WI38 (cell line): ENCODE results near the gene SDF4.

ENCODE experiments used
- H3K4me3 ChIP-seq: 2 replicates; pipeline ENCODE4 v1.5.1; 2011; ENCODE audit warnings: low read depth, mild to moderate bottlenecking, control low read depth, low read length
- CTCF ChIP-seq: IDR thresholded peaks from 2 replicates; pipeline ENCODE4 v1.5.1; 2012; ENCODE audit warnings: low read depth, mild to moderate bottlenecking, control low read depth, low read length

SDF4 gene

GRCh38 chr1:1232796-1233566 is 1.2 kb upstream of the SDF4 start:
- no peak for TF ChIP-seq CTCF
- no peak overlapping the region for H3K4me3 ChIP-seq

- H3K4me3 ChIP-seq: peak within 1 kb of the TSS; percentile 88
- TF ChIP-seq CTCF: no peak
These were observed 501 bp upstream of the SDF4 start, which contains the start of gene B3GALT6 for GRCh38 chr1:1232208-1232795. Gene B3GALT6, plus strand, starts transcription at chr1:1232237. Its CDS starts 42 bp downstream, at chr1:1232279.

GRCh38 chr1:1230656-1231399 is 973 bp downstream of the SDF4 start:
- peak overlapping the region; percentile 88 for H3K4me3 ChIP-seq
- no peak for TF ChIP-seq CTCF

GRCh38 chr1:1229770-1230169 is 2.0 kb downstream of the SDF4 start:
- no peak for TF ChIP-seq CTCF
- H3K4me3 ChIP-seq: no peak overlapping the region

GRCh38 chr1:1228596-1229321 is 3.0 kb downstream of the SDF4 start:
- no peak for TF ChIP-seq CTCF
- H3K4me3 ChIP-seq: no peak overlapping the region

- H3K4me3 ChIP-seq: no peak overlapping the region
- no peak for TF ChIP-seq CTCF
These were observed 3.6 kb downstream of the SDF4 start for GRCh38 chr1:1228187-1228586.
